H1 (cell line): Measurements from ENCODE around the gene MMP11. TPM values are rescaled to one million over a fixed set of nuclear protein-coding genes. Genes with fewer than 3 reads are reported as not detected.
A peak's percentile ranks its signal among the peaks of the same experiment; 100 is the strongest.

Source experiments
- CTCF ChIA-PET: fragments of 300-600 bp; sonication (Branson Sonifier 250); formaldehyde crosslinking; loops from one replicate; lab custom pipeline; 2021; ENCODE audit not compliant: partially characterized antibody; lab: Charles Lee
- POLR2A ChIA-PET: fragments of 300-600 bp; sonication (Branson Sonifier 250); formaldehyde crosslinking; loops from one replicate; lab custom pipeline; 2021; ENCODE audit warnings: inconsistent platforms; ENCODE audit not compliant: partially characterized antibody; lab: Charles Lee
- DNase-seq, 2 experiments: peaks; one replicate each; pipeline versions ENCODE4 v3.0.0 to v3.0.0-alpha.2; 2010 to 2022; ENCODE audit warnings: low spot score in 2 of 2, low read depth in 1 of 2, mixed read lengths in 1 of 2
- FAIRE-seq: peaks from 2 replicates; lab custom pipeline; 2011; peaks lifted over from hg19 to GRCh38; lab: Jason Lieb, UNC
- H2AFZ ChIP-seq: 2 replicates; pipeline ENCODE4 v1.8.1; 2012; ENCODE audit warnings: low read length, inconsistent platforms
- H2AK5ac ChIP-seq: 2 replicates; pipeline ENCODE4 v1.6.1; 2013; ENCODE audit warnings: low read depth, low read length
- H2BK120ac ChIP-seq: replicated peaks from 2 replicates; pipeline ENCODE3; 2013; ENCODE audit warnings: low read depth, low read length, inconsistent platforms
- H2BK12ac ChIP-seq: 2 replicates; pipeline ENCODE4 v1.6.1; 2013; ENCODE audit warnings: low read depth, low read length
- H2BK15ac ChIP-seq: 2 replicates; pipeline ENCODE4 v1.6.1; 2013; ENCODE audit warnings: low read length
- H2BK20ac ChIP-seq: 2 replicates; pipeline ENCODE4 v1.6.1; 2013; ENCODE audit warnings: low read length
- H2BK5ac ChIP-seq: 2 replicates; pipeline ENCODE4 v1.6.1; 2013; ENCODE audit warnings: low read depth, low read length
- H3K14ac ChIP-seq: 2 replicates; pipeline ENCODE4 v1.6.1; 2013; ENCODE audit warnings: inconsistent platforms; ENCODE audit not compliant: insufficient read length
- H3K18ac ChIP-seq: 2 replicates; pipeline ENCODE4 v1.6.1; 2013; ENCODE audit warnings: low read length; ENCODE audit errors: extremely low read depth
- H3K23ac ChIP-seq: 2 replicates; pipeline ENCODE4 v1.6.1; 2013; ENCODE audit warnings: inconsistent platforms; ENCODE audit not compliant: insufficient read length
- H3K23me2 ChIP-seq: 2 replicates; pipeline ENCODE4 v1.6.1; 2013; ENCODE audit warnings: low read depth, low read length
- H3K27ac ChIP-seq: 2 replicates; pipeline ENCODE4 v1.6.1; 2011; ENCODE audit warnings: low read depth, low read length, inconsistent platforms
- H3K27me3 ChIP-seq, 4 experiments: replicated peaks in 1 of 4; 1 replicate in 1 of 4; 2 replicates in 3 of 4; pipeline versions ENCODE4 v1.6.1 to v1.8.1; 2011 to 2013; ENCODE audit warnings: low read length in 3 of 4, mild to moderate bottlenecking in 3 of 4, inconsistent platforms in 2 of 4, mixed read lengths in 2 of 4, moderate library complexity in 1 of 4; ENCODE audit not compliant: control insufficient read depth in 3 of 4, insufficient read depth in 3 of 4; ENCODE audit errors: extremely low read depth in 1 of 4
- H3K36me3 ChIP-seq, 4 experiments: 2 replicates each; pipeline versions ENCODE4 v1.6.1 to v1.8.1; 2011 to 2013; ENCODE audit warnings: mild to moderate bottlenecking in 4 of 4, low read length in 3 of 4, moderate library complexity in 2 of 4, control low read depth in 1 of 4, inconsistent platforms in 1 of 4; ENCODE audit not compliant: insufficient read depth in 4 of 4, control insufficient read depth in 2 of 4
- H3K4ac ChIP-seq: replicated peaks from 2 replicates; pipeline ENCODE3; 2013; ENCODE audit warnings: low read length, low read depth, mixed read lengths, inconsistent platforms; ENCODE audit not compliant: insufficient read length
- H3K4me1 ChIP-seq, 4 experiments: replicated peaks in 1 of 4; 1 replicate in 1 of 4; 2 replicates in 3 of 4; pipeline versions ENCODE4 v1.6.1 to v1.8.1; 2011 to 2013; ENCODE audit warnings: low read length in 3 of 4, inconsistent platforms in 2 of 4, mixed read lengths in 1 of 4; ENCODE audit not compliant: insufficient read depth in 4 of 4, control insufficient read depth in 3 of 4
- H3K4me2 ChIP-seq, 2 experiments: 2 replicates each; pipeline versions ENCODE4 v1.6.1 to v1.8.1; 2011 to 2013; ENCODE audit warnings: low read depth in 2 of 2, low read length in 2 of 2, control low read depth in 1 of 2, inconsistent platforms in 1 of 2, mild to moderate bottlenecking in 1 of 2; ENCODE audit not compliant: insufficient read depth in 1 of 2
- H3K4me3 ChIP-seq, 4 experiments: fragments of 200-600, 300-600 bp in 1 of 4; sonication (generic), shearing (Covaris generic), sonication (Bioruptor Twin) in 1 of 4; 2 replicates each; pipeline versions ENCODE4 v1.5.1 to v1.8.1; 2011 to 2016; ENCODE audit warnings: low read length in 4 of 4, low read depth in 3 of 4, control low read depth in 2 of 4, inconsistent platforms in 2 of 4, mild to moderate bottlenecking in 2 of 4, mixed read lengths in 1 of 4, moderate library complexity in 1 of 4; ENCODE audit not compliant: insufficient read depth in 2 of 4; ENCODE audit errors: extremely low read depth in 1 of 4
- H3K56ac ChIP-seq: replicated peaks from 2 replicates; pipeline ENCODE3; 2013; ENCODE audit warnings: low read depth, mild to moderate bottlenecking, mixed read lengths, low read length, inconsistent platforms; ENCODE audit not compliant: insufficient read length
- H3K79me1 ChIP-seq: 2 replicates; pipeline ENCODE4 v1.6.1; 2013; ENCODE audit warnings: low read depth, low read length, control low read depth
- H3K79me2 ChIP-seq, 2 experiments: 2 replicates each; pipeline versions ENCODE4 v1.6.1 to v1.8.1; 2012 to 2013; ENCODE audit warnings: low read length in 2 of 2, mild to moderate bottlenecking in 2 of 2, inconsistent platforms in 1 of 2; ENCODE audit not compliant: insufficient read depth in 2 of 2, control insufficient read depth in 1 of 2
- H3K9ac ChIP-seq, 4 experiments: replicated peaks in 1 of 4; 1 replicate in 1 of 4; 2 replicates in 3 of 4; pipeline versions ENCODE4 v1.6.1 to v1.8.1; 2011 to 2013; ENCODE audit warnings: low read depth in 3 of 4, low read length in 3 of 4, control low read depth in 2 of 4, mild to moderate bottlenecking in 2 of 4, moderate library complexity in 2 of 4, inconsistent platforms in 1 of 4; ENCODE audit errors: extremely low read depth in 1 of 4
- H3K9me3 ChIP-seq, 2 experiments: 2 replicates each; pipeline versions ENCODE4 v1.6.1 to v1.8.1; 2012 to 2013; ENCODE audit warnings: mild to moderate bottlenecking in 2 of 2, moderate library complexity in 2 of 2, control low read depth in 1 of 2, inconsistent platforms in 1 of 2, low read depth in 1 of 2, low read length in 1 of 2, mixed read lengths in 1 of 2; ENCODE audit not compliant: insufficient read depth in 2 of 2
- H4K20me1 ChIP-seq, 2 experiments: replicated peaks in 1 of 2; 2 replicates each; pipeline versions ENCODE3 to v1.8.1; 2011 to 2013; ENCODE audit warnings: inconsistent platforms in 2 of 2, low read length in 2 of 2, mild to moderate bottlenecking in 1 of 2; ENCODE audit not compliant: insufficient read depth in 2 of 2, control insufficient read depth in 1 of 2
- H4K5ac ChIP-seq: 2 replicates; pipeline ENCODE4 v1.6.1; 2013; ENCODE audit warnings: low read length, low read depth, mixed read lengths, inconsistent platforms; ENCODE audit not compliant: insufficient read length
- H4K8ac ChIP-seq: 2 replicates; pipeline ENCODE4 v1.8.0; 2013; ENCODE audit warnings: mild to moderate bottlenecking, moderate library complexity, low read length, inconsistent platforms; ENCODE audit not compliant: insufficient read depth; ENCODE audit errors: extremely low read depth
- H4K91ac ChIP-seq: replicated peaks from 2 replicates; pipeline ENCODE3; 2013; ENCODE audit warnings: low read length, mixed read lengths, inconsistent platforms; ENCODE audit not compliant: insufficient read length
- EZH2 ChIP-seq: fragments of 200-600 bp; sonication (generic); IDR thresholded peaks from 2 replicates; pipeline ENCODE4 v1.7.1; 2012; ENCODE audit warnings: low read depth, mild to moderate bottlenecking, moderate library complexity, low read length, inconsistent platforms; ENCODE audit not compliant: severe bottlenecking
- GTF2F1 ChIP-seq: IDR thresholded peaks from 2 replicates; pipeline ENCODE4 v1.6.1; 2012; ENCODE audit warnings: low read depth, low read length, improper control_type of control experiment, borderline replicate concordance
- POLR2AphosphoS5 ChIP-seq: IDR thresholded peaks from 2 replicates; pipeline ENCODE4 v1.6.1; 2011; ENCODE audit warnings: low read depth, low read length
- WGBS, 2 experiments: shearing (Covaris generic) in 1 of 2; methylation state at CpG; one replicate each; pipeline versions ENCODE4 v1.1.6 to v1.1.7; 2013 to 2015; ENCODE audit warnings: low lambda C conversion rate in 2 of 2, mixed read lengths in 2 of 2, inconsistent platforms in 1 of 2, low coverage in 1 of 2, missing lambda C conversion rate in 1 of 2; ENCODE audit not compliant: insufficient replicate concordance in 2 of 2, insufficient coverage in 1 of 2, insufficient read length in 1 of 2; ENCODE audit errors: extremely low coverage in 1 of 2, missing lambda C conversion rate in 1 of 2; 5-methylcytosine and 5-hydroxymethylcytosine counted together
- polyA plus RNA-seq, 7 experiments: library from polyadenylated mRNA; depleted of rRNA in 3 of 7; stranded (reverse) in 5 of 7; unstranded in 2 of 7; fragments of >200 nt in 5 of 7; fragments of 200-250 nt in 2 of 7; gene quantifications; 1 replicate in 5 of 7; 2 replicates in 1 of 7; 4 replicates in 1 of 7; pipeline versions ENCODE4 v1.2.1 to v1.2.3, GENCODE V29; 2011 to 2013; ENCODE audit warnings: missing spikeins in 2 of 7, mixed read lengths in 2 of 7
- total RNA-seq: library from RNA; stranded (reverse); fragmentation: NEBNext Ultra II Directional; extraction: Animal tissue kit (Norgen Biotek cat#: 25700); gene quantifications from 2 replicates; pipeline ENCODE4 v1.2.1, GENCODE V29; 2021
- TF ChIP-seq, protein P1 (sequence below), 3 experiments: IDR thresholded peaks; 1 replicate in 2 of 3; 2 replicates in 1 of 3; pipeline versions ENCODE4 v1.5.1 to v1.6.1; 2011; ENCODE audit warnings: low read length in 3 of 3, mild to moderate bottlenecking in 3 of 3, inconsistent platforms in 2 of 3, low read depth in 1 of 3, moderate library complexity in 1 of 3; ENCODE audit not compliant: insufficient read depth in 1 of 3; ENCODE audit errors: control extremely low read depth in 1 of 3

The MMP11 gene
- total and polyA plus RNA-seq, 2 of the 8 experiments (the other 6 are each of a cell fraction or from before 2014, with no cell fraction given): 10.2 to 18.3 TPM

DNA sequence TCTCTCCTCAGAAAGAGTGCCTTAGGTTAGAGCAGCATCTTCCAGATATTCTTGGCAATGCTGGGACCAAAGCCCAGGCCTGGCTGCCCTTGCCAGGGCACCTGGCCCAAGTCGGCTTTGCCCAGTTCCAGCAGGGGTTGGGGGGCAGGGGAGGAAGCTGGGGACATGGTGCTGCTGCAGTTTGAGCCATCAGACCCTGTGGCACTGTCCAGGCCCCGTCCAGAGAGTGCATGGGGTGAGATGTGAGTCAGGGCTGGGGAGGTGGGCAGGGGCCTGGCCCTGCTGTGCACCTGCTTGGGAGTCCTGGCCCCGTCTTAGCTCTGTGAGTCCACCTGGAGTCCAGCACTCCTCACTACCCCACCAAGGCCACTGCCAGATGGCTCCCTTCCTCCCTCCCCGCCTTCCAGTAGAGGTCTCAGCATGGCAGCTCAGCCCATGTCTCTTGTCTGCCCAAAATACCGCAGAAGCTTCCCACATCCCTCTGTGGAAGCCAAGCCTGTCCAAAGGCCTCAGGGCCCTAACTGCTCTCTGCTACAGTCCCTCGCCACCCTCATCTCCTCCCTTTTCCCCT is 49.5 kb downstream of the MMP11 start:
- TF ChIP-seq EZH2: no peak
- TF ChIP-seq, protein P1, sequence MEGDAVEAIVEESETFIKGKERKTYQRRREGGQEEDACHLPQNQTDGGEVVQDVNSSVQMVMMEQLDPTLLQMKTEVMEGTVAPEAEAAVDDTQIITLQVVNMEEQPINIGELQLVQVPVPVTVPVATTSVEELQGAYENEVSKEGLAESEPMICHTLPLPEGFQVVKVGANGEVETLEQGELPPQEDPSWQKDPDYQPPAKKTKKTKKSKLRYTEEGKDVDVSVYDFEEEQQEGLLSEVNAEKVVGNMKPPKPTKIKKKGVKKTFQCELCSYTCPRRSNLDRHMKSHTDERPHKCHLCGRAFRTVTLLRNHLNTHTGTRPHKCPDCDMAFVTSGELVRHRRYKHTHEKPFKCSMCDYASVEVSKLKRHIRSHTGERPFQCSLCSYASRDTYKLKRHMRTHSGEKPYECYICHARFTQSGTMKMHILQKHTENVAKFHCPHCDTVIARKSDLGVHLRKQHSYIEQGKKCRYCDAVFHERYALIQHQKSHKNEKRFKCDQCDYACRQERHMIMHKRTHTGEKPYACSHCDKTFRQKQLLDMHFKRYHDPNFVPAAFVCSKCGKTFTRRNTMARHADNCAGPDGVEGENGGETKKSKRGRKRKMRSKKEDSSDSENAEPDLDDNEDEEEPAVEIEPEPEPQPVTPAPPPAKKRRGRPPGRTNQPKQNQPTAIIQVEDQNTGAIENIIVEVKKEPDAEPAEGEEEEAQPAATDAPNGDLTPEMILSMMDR (IDR thresholded peaks at IDR 0.05; ENCODE audit: control extremely low read depth in 1 of 3, insufficient read depth in 1 of 3, low read depth in 1 of 3, low read length in 3 of 3): no peak
- no peak for TF ChIP-seq GTF2F1
- no peak for TF ChIP-seq POLR2AphosphoS5
- TF ChIP-seq, all 59 proteins: peak for 0
- CTCF ChIA-PET: interaction anchor here (1.2 kb wide), 1 partner anchor 11 kb away, joined by 4 read pairs; no protein-coding TSS in a partner anchor

More for the DNA sequence above, 49.5 kb downstream of the MMP11 start:
- Histone ChIP-seq H2BK12ac (no peak overlapping the region), H2BK20ac (no peak overlapping the region), H3K79me2 (no peaks in the 10 kb centered on the region), H4K5ac (no peak overlapping the region), H3K23ac (no peak overlapping the region), H3K9me3 (no peaks in the 10 kb centered on the region), H3K56ac (no peak overlapping the region), H3K4me1 (no peaks in the 10 kb centered on the region), H2BK120ac (no peak overlapping the region), H2AK5ac (no peak overlapping the region), H3K36me3 (peaks cover 13 to 63% (median 28%) of the 10 kb centered on the region in 4 experiments), H3K14ac (no peak overlapping the region), H3K4ac (no peak overlapping the region), H2BK5ac (peak overlapping the region; percentile 35; the same call in 1 of the 2 replicates), H4K20me1 (peaks cover 0 to 4% of the 10 kb centered on the region in 2 experiments), H3K27me3 (no peaks in the 10 kb centered on the region), H2AFZ (no peak overlapping the region), H3K23me2 (no peaks in the 10 kb centered on the region), H2BK15ac (no peak overlapping the region), H3K27ac (no peak overlapping the region), H3K9ac (no peak overlapping the region), H3K4me3 (no peak overlapping the region), H3K4me2 (no peak overlapping the region), H3K18ac (no peak overlapping the region), H3K79me1 (no peaks in the 10 kb centered on the region), H4K8ac (no peak overlapping the region), H4K91ac (no peak overlapping the region)
- FAIRE-seq (no peak), DNase-seq (no peak)
- WGBS, 2 experiments: 80% methylated on average over 6 of the region's 6 CpGs; no CpG with 5 or more reads in 1 of the 2 experiments
- POLR2A ChIA-PET: interaction anchor here (1.1 to 2.2 kb wide), 2 partner anchors 14 to 21 kb away, joined by 4 to 8 read pairs; no protein-coding TSS in a partner anchor
